ENCODE measurements around the gene GLUL.
A peak's percentile ranks its signal among the peaks of the same experiment; 100 is the strongest.
"Not testable (repeated sequence)": the region's sequence is repeated elsewhere in the genome, so short reads cannot be mapped to it uniquely, and the experiment has no call there.

Gene GLUL

DNA sequence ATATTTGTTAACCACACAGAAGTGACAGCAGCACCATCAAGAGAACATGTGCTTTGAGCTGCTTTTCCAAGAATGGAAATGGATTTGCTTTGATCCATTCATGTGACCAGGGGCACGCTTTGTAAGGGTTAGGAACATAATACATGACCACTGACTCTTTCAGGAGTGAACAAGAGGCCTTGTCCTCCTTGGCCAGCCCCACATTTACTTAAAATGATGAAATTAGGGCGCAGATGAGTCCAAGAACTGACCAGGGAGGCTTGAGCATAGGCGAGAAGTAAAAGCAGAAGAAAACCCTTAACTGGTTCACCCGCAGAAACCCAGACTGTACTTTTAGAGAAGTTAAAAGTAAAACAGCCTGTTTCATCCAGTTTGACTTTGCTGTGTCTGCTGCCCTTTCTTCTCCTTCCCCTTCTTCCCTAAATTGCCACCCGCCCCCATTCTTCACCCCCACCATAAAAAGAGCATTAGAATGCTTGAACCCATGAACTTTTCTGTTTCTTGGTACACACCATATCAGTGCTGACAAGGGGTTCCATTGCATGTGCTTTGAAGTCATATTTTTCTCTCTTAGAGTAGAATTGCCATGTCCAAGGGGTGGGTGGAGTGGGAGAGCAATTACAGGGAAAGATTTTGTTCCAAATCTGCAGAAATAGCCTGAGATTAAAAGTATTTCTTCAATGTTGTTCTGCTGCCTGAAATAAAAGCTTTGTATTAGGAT is 2.6 kb upstream of the GLUL start:
- no peak for DNase-seq (ENCODE audit: low spot score)

DNA sequence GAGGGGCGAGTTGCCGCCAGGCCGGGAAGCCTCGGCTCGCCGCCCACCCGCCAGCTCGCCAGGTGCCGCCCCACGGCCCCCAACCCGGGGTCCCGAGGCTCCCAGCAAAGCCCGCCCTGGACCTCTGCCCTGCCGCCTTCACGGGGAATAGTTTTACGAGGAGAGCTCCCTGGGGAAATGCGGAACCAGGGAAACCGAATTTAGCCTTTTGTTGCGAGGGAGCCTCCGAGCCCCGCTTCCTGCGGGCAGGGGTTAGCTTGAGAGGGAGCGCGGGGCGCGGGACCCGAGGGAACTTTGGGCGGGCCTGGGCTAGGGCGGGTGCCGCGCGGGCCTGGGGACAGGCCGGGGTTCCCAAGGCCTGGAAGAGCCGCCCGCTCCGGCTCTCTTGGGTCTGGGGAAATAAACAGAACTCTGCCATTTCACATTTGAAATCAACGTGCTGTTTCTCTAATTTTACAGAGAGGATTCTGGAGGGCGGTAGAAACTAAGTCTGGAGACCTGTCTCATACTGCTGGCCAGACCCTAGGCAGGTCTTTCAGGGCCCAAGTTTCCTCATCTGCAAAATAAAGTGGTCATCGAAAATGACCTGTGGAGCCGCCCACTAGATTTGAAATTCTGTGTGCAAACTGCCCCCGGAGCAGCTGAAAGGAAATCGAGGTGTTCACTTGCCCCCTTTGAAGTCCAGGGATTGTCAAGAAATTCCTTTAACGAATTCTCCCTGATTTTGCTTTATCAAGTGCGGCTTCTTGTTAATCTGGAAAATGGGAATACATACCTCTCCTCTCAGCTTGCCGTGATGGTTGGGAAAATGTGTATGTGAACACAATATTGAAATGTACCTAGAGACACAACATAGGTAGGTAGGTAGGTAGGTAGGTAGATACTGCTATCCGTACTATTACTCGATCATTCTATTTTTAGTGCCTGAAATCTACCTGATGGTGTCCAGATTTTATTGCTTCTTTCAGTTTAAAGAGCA is 749 bp upstream of the GLUL start:
- DNase-seq (ENCODE audit: low spot score): peak; percentile 21

DNA sequence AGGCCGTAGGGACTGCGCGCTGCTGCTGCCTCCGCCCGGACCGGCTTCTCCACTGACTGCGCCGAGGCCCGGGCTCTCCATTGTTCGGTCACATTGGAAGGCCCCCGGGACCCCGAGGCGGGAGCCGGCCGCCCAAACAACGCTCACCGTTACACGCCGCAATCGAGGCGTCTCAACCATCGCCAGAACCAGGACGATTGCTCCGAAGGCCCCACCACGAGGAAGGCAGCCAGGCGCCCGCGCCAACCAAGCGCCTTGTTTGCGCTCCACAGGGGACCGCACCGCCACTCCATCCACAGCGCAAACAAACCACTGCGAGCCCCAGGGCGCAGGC is 595 bp downstream of the GLUL start:
- DNase-seq (ENCODE audit: low spot score): no peak

DNA sequence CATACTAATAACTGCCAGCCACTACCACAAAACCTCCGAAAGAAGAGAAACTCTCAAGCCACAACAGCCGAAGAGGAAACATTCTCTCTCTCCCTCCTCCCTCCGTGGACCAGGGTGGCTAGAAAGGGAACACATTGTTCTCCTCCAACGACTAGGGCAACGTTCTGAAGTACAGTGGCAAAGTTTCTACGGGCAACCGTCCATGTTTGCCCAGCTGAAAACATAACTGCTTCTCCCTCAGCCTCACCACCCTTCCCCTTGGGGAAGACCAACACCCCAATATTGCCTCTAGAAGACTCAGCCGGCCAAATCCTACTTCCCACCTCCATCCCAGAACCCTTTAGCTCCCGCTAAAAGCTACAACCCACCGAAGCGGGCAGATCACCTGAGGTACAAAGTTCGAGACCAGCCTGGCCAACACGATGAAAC is 2.0 kb downstream of the GLUL start:
- no peak for DNase-seq (ENCODE audit: low spot score)

DNA sequence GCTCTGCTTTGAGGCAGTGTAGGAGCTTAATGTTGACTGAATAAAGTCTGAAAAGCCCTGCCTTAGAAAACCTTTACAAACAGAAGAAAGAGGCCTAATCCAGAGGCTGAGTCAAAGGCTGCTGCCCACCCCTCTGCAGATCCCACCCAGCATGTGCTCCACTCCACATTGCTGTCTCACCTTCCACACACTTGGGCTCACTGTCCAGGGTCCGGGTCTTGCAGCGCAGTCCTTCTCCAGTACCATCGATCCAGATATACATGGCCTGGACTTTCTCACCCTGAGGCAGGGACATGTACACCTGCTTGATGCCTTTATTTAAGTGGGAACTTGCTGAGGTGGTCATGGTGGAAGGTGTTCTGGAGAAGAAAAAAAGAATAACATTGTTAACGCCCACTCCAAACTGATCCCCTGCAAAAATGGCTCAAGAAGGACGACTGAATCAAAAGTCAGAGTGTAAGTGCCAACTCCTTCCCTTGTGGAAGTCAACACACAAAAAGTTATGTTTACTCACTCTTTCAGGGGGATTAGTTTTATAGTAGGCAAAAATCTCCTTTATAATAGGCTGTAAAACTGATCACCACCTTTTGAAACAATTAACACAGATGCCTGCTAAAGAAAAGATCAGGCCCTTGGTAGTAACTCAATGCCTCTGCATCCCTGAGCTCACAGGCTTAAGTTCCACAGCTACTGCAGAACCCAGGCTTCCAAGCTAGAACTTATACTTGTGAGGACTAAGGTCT is 3.0 kb downstream of the GLUL start:
- DNase-seq (ENCODE audit: low spot score): no peak

DNA sequence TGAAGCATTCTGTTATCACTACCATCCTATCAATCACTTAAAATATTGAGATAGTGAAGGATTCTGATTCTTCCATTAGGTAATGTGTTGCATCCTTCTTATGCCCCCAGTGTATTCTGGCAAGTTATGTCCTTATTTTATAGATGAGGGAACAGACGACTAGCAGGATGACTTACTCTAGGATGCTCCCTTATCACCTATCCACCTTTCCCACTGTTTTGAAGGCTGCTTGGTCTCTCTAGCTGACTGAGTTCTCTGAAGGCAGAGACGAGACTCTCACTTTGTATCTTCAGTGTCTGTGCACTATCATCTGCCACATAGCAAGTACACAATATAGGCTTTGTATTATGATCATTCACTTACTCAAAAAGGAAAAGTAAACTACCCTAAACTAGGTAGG is 4.0 kb downstream of the GLUL start:
- no peak for DNase-seq (ENCODE audit: low spot score)

DNA sequence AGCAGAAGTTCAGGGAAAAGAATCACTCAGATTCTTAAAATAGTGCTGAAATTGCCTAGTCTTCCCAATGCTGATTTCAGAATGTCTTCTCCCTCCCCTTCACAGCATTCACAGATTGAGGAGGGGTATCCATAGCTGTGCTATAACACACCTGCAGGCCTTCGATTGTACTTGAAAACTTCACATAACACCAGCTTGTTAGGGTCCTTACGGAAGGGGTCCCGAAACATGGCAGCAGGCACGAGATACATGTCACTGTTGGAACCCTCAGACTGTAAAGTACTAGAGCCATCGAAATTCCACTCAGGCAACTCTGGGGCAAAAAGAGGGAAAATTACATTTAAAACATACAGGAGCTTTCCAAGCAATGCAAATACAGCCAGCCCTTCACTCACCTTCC is 4.6 kb downstream of the GLUL start:
- DNase-seq (ENCODE audit: low spot score): no peak

DNA sequence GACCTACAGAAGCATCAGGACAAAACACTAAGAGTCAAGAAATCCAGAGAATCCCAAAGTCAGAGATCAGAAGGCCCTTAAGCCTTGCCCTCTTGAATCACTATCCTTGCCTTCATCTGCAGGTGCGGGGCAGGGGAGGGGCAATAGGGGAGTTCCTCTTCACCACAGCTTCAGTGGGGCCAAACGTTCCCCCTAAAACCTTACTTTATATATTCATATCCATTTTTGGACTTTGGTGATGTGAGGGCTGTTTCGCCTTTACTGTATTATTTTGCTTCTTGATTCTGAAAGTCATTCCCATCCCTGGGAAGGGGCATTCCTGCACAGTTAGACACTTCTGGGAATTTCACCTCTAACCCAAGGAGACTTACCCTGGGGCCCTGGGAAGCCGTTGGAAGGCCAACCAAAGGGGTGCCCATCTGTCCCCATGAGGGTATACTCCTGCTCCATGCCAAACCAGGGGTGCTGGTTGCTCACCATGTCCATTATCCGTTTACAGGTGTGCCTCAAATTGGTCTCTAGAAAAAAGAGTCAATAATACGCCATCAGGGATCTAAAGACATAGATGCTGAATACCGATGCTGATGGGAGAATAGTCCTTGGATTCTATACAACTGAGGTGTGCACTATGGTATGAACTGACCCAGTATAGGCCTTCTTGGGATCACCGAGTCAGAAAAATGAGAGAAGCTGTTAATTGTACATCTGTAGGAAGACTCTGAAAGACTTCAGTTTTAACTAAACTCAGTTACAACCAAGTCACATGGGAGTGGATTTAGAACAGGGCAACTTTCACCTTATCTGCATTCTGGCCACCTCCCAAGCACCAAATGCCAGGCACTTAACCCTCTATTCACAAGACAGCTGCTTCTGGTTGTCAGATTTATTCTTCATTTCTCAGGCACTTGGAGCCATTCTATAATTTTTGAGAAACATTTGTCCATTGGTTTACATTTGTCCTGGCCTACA is 5.4 kb downstream of the GLUL start:
- no peak for DNase-seq (ENCODE audit: low spot score)

DNA sequence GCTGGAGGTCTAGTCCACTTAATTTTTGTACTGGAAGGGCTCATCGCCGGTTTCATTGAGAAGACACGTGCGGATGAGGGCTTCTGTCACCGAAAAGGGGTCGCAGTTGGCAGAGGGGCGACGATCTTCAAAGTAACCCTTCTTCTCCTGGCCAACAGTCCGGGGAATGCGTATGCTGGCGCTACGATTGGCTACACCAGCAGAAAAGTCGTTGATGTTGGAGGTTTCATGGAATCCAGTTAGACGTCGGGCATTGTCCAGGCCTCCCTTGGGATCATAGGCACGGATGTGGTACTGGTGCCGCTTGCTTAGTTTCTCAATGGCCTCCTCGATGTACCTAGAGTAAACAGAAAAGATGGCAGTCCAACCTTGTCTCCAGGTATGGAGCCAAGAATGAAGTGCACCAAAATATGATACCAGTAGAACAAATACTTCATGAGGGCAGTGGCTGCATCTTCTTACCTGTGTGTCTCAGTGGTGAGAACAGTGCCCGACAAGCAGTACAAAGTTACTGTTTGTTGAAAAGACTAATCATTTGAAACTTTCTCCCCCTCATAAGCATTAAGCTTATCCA is 7.1 kb downstream of the GLUL start:
- no peak for DNase-seq (ENCODE audit: low spot score)

DNA sequence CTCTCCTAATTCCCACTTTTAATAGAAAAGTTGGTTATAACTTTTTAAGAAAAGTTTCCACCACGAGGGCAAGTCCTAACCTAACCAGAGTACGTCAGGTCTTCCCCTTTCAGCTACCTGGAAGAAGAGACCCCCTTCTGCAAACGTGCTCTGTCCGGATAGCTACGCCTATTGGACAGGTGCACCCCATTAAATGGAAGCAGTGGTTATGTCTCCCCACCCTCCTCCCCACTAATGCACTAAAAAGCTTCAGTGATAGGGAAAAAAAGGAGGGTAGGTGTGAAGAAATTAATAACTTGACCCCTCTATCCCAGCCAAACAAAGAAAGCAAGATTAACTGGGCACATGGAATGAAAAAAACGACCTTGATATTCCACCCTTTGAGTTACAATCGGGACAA is 7.7 kb downstream of the GLUL start:
- no peak for DNase-seq (ENCODE audit: low spot score)

DNA sequence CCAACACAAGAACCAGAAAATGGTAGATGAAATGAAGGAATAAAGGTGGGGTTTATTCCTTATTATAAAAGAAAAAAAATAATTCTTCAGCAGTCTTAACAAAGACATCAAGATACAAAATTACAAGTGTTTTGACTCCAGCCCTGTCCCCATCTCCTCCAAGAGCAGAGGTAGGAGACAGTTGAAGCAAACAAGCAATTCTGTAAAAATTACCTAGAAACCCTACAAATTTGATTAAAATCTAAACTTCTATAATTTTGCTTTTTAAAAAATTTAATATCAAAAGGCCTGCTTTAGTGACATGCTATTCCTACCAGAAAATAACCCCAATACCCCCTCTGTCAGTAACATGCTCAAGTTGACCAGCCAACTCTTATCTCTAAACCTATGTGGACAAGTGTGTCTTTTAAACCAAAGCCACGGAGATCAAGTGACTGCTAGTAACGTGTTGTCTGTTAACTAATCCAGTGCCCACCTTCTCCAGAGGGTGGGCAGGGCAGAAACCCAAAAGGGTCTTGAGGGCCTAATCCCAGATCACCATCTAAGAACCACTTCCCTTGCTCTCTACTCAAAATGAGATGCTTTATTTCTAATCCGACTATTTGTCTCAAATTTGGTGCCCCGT is 8.4 kb downstream of the GLUL start:
- no peak for DNase-seq (ENCODE audit: low spot score)

DNA sequence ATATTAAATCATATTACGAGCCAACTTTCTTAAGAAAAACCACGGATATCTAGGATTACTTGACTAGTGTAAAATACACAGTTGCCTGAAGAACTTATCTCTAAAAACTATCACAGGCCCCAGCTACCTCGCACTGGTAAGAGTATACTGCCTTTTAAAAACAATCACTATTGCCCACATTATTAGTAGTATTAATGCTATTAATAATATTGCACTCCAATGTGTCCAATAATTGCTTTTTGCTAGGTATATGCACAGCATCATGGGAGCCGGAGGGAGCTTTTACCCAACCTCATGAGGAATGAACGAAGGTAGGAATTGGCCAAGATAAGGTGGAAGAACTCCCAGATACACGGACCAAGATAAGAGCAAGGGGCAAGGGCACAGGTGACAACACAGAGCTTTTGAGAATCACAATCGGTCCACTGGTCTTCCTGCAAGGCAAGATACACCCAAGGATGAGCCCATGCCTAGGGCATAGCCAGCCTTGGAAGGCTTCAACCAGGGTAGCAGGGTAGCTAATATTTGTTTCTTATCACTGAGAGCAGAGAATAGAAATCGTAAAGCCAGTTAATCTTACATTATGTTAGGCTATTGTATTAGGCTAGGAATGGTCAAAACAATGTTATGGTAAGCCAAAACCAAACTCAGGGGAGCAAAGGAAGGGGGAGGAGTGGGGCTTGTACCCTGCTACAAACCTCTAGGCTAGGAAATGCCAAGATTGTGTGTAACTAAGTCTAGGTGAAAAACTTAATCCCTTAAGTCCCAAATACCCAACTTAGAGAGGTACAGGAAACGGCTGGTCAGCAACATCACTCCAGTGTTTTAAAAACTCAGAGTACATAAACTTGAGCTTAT is 9.4 kb downstream of the GLUL start:
- no peak for DNase-seq (ENCODE audit: low spot score)

DNA sequence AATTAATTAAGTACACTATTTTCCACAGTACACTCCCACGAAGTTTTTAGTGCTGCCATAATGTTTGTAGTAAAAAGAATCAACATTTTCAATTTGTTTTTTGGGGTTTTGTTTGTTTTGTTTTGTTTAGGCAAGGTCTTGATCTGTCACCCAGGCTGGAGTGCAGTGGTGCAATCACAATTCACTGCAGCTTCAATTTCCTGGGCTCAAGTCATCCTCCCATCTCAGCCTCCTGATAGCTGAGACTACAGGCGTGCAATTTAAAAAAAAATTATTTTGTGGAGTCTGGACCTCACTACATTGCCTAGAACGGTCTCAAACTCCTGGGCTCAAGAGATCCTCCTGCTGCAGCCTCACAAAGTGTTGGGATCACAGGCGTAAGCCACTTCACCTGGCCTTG is 11.4 kb downstream of the GLUL start:
- no peak for DNase-seq (ENCODE audit: low spot score)

DNA sequence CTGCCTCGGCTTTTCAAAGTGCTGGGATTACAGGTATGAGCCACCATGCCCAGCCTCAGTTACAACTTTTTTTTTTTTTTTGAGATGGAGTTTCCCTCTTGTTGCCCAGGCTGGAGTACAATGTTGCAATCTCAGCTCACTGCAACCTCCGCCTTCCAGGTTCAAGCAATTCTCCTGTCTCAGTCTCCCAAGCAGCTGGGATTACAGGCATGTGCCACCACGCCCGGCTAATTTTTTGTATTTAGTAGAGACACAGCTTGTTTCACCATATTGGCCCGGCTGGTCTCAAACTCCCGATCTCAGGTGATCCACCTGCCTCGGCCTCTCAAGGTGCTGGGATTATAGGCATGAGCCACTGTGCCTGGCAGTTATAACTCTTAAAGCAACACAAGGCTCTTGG is 11.8 kb downstream of the GLUL start:
- not testable (repeated sequence) for DNase-seq (ENCODE audit: low spot score)

DNA sequence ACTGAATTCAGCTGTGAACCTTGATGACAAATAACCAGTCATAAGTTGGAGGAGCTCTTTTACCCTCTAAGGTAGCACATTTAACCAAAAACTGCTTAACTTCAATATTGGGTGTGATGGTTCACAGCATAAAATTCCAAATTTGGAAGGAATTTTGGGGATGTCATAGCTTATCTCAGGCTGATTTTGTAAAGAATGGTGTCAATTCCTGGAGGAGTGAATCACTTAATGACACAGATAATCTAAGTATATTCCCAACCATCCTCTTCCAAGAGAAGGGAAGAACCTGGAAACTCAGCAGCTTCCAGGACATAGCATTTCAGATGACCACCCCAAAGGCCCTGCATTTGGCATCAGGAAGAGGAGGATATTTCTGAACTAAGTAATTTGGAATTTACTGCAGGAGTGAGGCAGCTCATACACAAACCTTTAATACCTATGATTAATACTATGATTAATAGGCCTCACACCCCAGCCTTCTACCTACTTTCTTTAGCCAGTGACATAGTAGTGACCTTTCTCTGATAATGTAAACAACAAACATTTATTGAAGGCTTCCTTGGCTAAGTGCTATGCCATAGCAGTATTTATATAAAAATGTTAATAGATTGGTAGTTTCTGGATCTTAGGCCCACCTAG is 14.5 kb downstream of the GLUL start:
- no peak for DNase-seq (ENCODE audit: low spot score)

DNA sequence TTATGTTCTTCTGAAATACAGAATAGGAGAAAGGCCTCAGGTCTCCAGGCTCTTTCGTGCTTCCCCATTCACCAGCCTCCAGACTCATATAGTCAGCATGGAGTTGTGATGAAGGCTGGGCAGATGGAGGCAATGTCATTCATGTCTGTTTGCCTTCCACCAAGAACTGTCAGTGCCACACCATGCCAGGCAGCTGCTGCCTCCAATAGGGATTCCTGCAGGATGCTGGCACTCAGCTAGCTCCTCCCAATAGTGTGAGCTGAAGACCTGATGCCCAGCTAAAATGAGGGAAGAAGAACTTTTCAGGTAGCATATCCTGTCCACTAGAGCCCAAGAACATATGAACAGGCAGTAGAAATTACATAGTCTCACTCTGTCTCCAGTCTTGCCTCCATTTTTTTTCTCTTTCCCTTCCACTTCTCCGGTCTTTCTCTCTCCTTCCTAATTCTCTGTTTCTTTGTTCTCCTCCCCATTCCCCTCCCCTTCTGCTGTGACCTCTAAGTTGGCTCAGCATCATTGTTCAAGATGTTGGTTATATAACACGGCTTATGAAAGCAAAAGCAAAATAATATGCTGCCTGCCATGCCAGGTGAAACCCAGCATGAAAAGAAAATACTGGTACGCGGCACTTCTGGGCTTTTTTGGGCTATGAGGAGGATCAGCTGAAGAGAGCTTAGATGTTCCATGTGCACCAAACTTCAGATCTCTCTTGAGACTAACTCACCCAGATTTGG is 17.3 kb downstream of the GLUL start:
- no peak for DNase-seq (ENCODE audit: low spot score)

DNA sequence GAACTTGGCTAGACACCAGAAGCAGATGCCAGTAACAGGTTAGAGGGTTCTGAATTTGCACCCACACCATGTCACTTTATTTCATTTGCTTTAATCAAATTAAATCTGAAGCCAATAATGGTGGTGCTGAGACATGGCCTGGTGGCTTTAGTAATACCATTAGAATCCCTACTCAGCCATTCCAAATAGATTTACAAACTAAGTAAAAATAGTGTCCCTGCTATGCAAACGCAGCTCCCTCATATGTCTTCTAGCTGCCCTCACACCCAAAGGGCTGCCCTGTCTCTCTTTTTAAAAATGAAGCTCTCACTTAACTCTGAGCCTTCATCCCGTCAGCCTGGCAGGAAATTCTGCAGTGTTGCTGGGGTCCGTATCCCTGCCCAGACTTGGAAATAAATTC is 21.1 kb downstream of the GLUL start:
- no peak for DNase-seq (ENCODE audit: low spot score)

DNA sequence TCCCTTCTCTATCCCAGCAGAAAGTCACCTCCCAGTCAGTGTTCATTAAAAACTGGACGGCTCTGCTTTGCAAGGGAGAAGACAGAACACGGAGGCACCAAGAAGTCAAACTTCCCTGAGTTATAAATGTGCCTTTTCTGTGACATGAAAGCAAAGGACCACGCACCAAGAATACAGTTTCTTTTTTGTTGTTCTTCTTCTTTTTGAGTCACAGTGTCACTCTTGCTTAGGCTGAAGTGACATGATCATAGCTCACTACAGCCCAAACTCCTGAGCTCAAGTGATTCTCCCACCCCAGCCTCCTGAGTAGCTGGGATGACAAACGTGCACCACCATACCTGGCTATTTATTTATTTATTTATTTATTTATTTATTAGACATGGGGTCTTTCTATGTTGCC is 22.7 kb downstream of the GLUL start:
- no peak for DNase-seq (ENCODE audit: low spot score)

DNA sequence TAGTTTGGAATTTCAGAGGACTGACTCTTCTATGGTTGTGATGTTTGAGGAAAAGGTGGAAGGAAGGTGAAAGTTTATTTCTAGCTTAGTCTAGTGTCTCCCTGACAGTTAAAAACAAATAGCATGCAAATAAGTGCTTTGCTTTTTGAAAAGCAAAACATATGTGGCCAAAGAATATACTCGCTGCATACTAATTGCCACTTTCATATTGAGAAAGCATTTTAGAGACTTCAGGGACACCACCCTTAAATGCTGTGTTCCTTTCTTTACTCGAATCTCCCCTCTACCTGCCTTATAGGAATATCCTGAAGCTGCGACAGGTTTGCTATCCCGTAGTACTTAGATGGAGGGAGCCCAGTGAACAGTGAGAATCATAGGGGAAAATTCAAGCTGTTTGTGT is 23.2 kb downstream of the GLUL start:
- no peak for DNase-seq (ENCODE audit: low spot score)

All from SW480 (cell line).